GM12878 (cell line): ENCODE measurements around the gene CERK. TPM values are rescaled to one million over a fixed set of nuclear protein-coding genes. Genes with fewer than 3 reads are reported as not detected.

Source experiments
- ATAC-seq: fragments of 200-7000 bp; cut with Tn5 transposase; 3 replicates; pipeline ENCODE4 v1.9.1; 2020; ENCODE audit warnings: mild to moderate bottlenecking, moderate library complexity
- BruUV-seq: library from RNA; stranded (reverse); fragments of 400-500 nt; replicated peaks from 2 replicates; lab custom pipeline; 2021; lab: Mats Ljungman, UMichigan
- CTCF ChIA-PET: fragments of 300-600 bp; sonication (Branson Sonifier 250); formaldehyde crosslinking; extraction: SDS; loops from one replicate; lab custom pipeline; 2021; ENCODE audit warnings: inconsistent platforms; lab: Yijun Ruan, JAX
- POLR2A ChIA-PET: fragments of 350-600 bp; formaldehyde crosslinking; extraction: SDS; loops from one replicate; lab custom pipeline; 2021; ENCODE audit warnings: inconsistent platforms; lab: Charles Lee
- RAD21 ChIA-PET: fragments of 300-600 bp; sonication (Branson Sonifier 250); formaldehyde crosslinking; loops from one replicate; lab custom pipeline; 2023; ENCODE audit warnings: antibody characterized with exemption; ENCODE audit not compliant: unreplicated experiment; lab: Charles Lee
- SMC1A ChIA-PET: fragments of 300-600 bp; sonication (Branson Sonifier 250); formaldehyde crosslinking; loops from one replicate; lab custom pipeline; 2023; ENCODE audit not compliant: unreplicated experiment, uncharacterized antibody; lab: Charles Lee
- DNase-seq: peaks from one replicate; pipeline ENCODE4 v3.0.0-alpha.2; 2011; ENCODE audit warnings: low read depth, low spot score
- FAIRE-seq: peaks from 3 replicates; lab custom pipeline; 2011; peaks lifted over from hg19 to GRCh38; lab: Jason Lieb, UNC
- H2AFZ ChIP-seq: 2 replicates; pipeline ENCODE4 v1.6.0; 2011; ENCODE audit warnings: low read depth, low read length, control low read depth; ENCODE audit not compliant: control insufficient read depth
- H3K27ac ChIP-seq: 2 replicates; pipeline ENCODE4 v1.5.1; 2011; ENCODE audit warnings: control low read depth; ENCODE audit not compliant: control insufficient read depth, insufficient read depth
- H3K27me3 ChIP-seq, 2 experiments: replicated peaks in 1 of 2; 2 replicates each; pipeline versions ENCODE4 v1.6.0 to v1.6.1; 2011; ENCODE audit warnings: low read length in 1 of 2; ENCODE audit not compliant: control insufficient read depth in 2 of 2, insufficient read depth in 2 of 2
- H3K36me3 ChIP-seq, 2 experiments: 2 replicates each; pipeline ENCODE4 v1.5.1; 2011; ENCODE audit warnings: low read length in 1 of 2; ENCODE audit not compliant: control insufficient read depth in 2 of 2, insufficient read depth in 2 of 2
- H3K4me1 ChIP-seq: 2 replicates; pipeline ENCODE4 v1.6.1; 2011; ENCODE audit warnings: mild to moderate bottlenecking, low read length, moderate library complexity, mixed read lengths; ENCODE audit not compliant: control insufficient read depth, insufficient read depth
- H3K4me2 ChIP-seq: 2 replicates; pipeline ENCODE4 v1.6.0; 2011; ENCODE audit warnings: control low read depth; ENCODE audit not compliant: control insufficient read depth, insufficient read depth
- H3K4me3 ChIP-seq: fragments of 200-600 bp; sonication (generic); 2 replicates; pipeline ENCODE4 v1.5.1; 2016
- H3K79me2 ChIP-seq: 2 replicates; pipeline ENCODE4 v1.6.0; 2011; ENCODE audit warnings: low read length; ENCODE audit not compliant: control insufficient read depth, insufficient read depth
- H3K9ac ChIP-seq: 2 replicates; pipeline ENCODE4 v1.8.0; 2011; ENCODE audit warnings: low read length, control low read depth, mixed read lengths; ENCODE audit not compliant: control insufficient read depth, insufficient read depth
- H3K9me3 ChIP-seq: replicated peaks from 3 replicates; pipeline ENCODE4 v1.5.1; 2011; ENCODE audit warnings: mild to moderate bottlenecking, low read length; ENCODE audit not compliant: control insufficient read depth, insufficient read depth
- H4K20me1 ChIP-seq: 2 replicates; pipeline ENCODE4 v1.6.0; 2011; ENCODE audit not compliant: control insufficient read depth, insufficient read depth
- BHLHE40 ChIP-seq, 2 experiments: fragments of 450-650 bp in 1 of 2; IDR thresholded peaks; 2 replicates each; pipeline ENCODE4 v1.6.1; 2011 to 2017; ENCODE audit warnings: low read depth in 2 of 2, borderline replicate concordance in 1 of 2, improper control_type of control experiment in 1 of 2, low read length in 1 of 2, mild to moderate bottlenecking in 1 of 2
- CBX3 ChIP-seq: fragments of 200-600 bp; sonication (generic); IDR thresholded peaks from 2 replicates; pipeline ENCODE4 v1.6.1; 2016; ENCODE audit warnings: low read depth, borderline replicate concordance
- EP300 ChIP-seq, 2 experiments: fragments of 150-350 bp in 1 of 2; IDR thresholded peaks; 2 replicates each; pipeline ENCODE4 v1.6.1; 2011 to 2012; ENCODE audit warnings: low read depth in 2 of 2, low read length in 2 of 2, borderline replicate concordance in 1 of 2, improper control_type of control experiment in 1 of 2, inconsistent platforms in 1 of 2; ENCODE audit not compliant: control insufficient read depth in 1 of 2
- ETV6 ChIP-seq, 2 experiments: fragments of 450-650 bp in 1 of 2; IDR thresholded peaks in 1 of 2; conservative IDR thresholded peaks in 1 of 2; 2 replicates each; pipeline ENCODE4 v1.6.1; 2014; ENCODE audit warnings: antibody characterized with exemption in 1 of 2, borderline replicate concordance in 1 of 2, low read depth in 1 of 2, mild to moderate bottlenecking in 1 of 2, moderate library complexity in 1 of 2
- IKZF1 ChIP-seq: fragments of 450-650 bp; conservative IDR thresholded peaks from 2 replicates; pipeline ENCODE4 v1.6.1; 2017; ENCODE audit warnings: antibody characterized with exemption, mild to moderate bottlenecking
- MTA3 ChIP-seq: IDR thresholded peaks from 2 replicates; pipeline ENCODE4 v1.6.1; 2012; ENCODE audit warnings: low read length, inconsistent platforms, borderline replicate concordance
- NR2C1 ChIP-seq: fragments of 450-650 bp; IDR thresholded peaks from 2 replicates; pipeline ENCODE4 v1.6.1; 2017; ENCODE audit warnings: antibody characterized with exemption, mild to moderate bottlenecking, moderate library complexity
- NR2F1 ChIP-seq: fragments of 450-650 bp; conservative IDR thresholded peaks from 2 replicates; pipeline ENCODE4 v1.6.1; 2017; ENCODE audit warnings: mild to moderate bottlenecking
- PKNOX1 ChIP-seq: fragments of 450-650 bp; IDR thresholded peaks from 2 replicates; pipeline ENCODE4 v1.6.1; 2016; ENCODE audit warnings: mild to moderate bottlenecking
- POLR2AphosphoS2 ChIP-seq: IDR thresholded peaks from 2 replicates; pipeline ENCODE4 v1.6.1; 2011; ENCODE audit warnings: low read depth, mild to moderate bottlenecking, low read length, improper control_type of control experiment, moderate library complexity
- RELB ChIP-seq: fragments of 450-650 bp; IDR thresholded peaks from 2 replicates; pipeline ENCODE4 v1.6.1; 2017; ENCODE audit warnings: low read depth, mild to moderate bottlenecking, moderate library complexity
- SUZ12 ChIP-seq: fragments of 200-600 bp; sonication (generic); IDR thresholded peaks from one replicate; pipeline ENCODE4 v1.6.1; 2018; ENCODE audit warnings: antibody characterized with exemption, mild to moderate bottlenecking; ENCODE audit not compliant: unreplicated experiment
- WRNIP1 ChIP-seq: IDR thresholded peaks from 2 replicates; pipeline ENCODE4 v1.6.1; 2011; ENCODE audit warnings: low read depth, low read length, improper control_type of control experiment, borderline replicate concordance
- YY1 ChIP-seq: IDR thresholded peaks from 2 replicates; pipeline ENCODE4 v1.6.1; 2011; ENCODE audit warnings: low read depth, mild to moderate bottlenecking, low read length
- ZZZ3 ChIP-seq: IDR thresholded peaks from 2 replicates; pipeline ENCODE4 v1.6.1; 2011; ENCODE audit warnings: low read depth; ENCODE audit not compliant: control insufficient read depth, insufficient read length
- WGBS: methylation state at CpG from one replicate; pipeline ENCODE4 v1.1.6; 2016; ENCODE audit warnings: low lambda C conversion rate; ENCODE audit not compliant: insufficient replicate concordance, insufficient coverage; ENCODE audit errors: missing lambda C conversion rate; 5-methylcytosine and 5-hydroxymethylcytosine counted together
- in situ Hi-C: fragments of 300-500 bp; cut with MboI; formaldehyde crosslinking; loops from 9 replicates; pipeline ENCODE4 v1.14.3; 2018; ENCODE audit warnings: mixed read lengths
- intact Hi-C: fragments of 100-400 bp; cut with micrococcal nuclease; formaldehyde crosslinking; loops from one replicate; pipeline ENCODE4 v1.14.2; 2022; ENCODE audit not compliant: unreplicated experiment
- polyA plus RNA-seq, 11 experiments: library from polyadenylated mRNA; depleted of rRNA in 4 of 11; unstranded in 6 of 11; stranded (reverse) in 5 of 11; fragments of >200 nt; fragmentation: Nextera tagmentation in 4 of 11; fragmentation: Illumina TruSeq in 1 of 11; extraction: Ambion mirVana in 4 of 11; extraction: Trizol in 1 of 11; gene quantifications; 1 replicate in 1 of 11; 2 replicates in 10 of 11; pipeline versions ENCODE4 v1.2.1 to v1.2.3, GENCODE V29; 2011 to 2016; ENCODE audit warnings: inconsistent platforms in 2 of 11, missing spikeins in 2 of 11, low read depth in 1 of 11
- total RNA-seq, 4 experiments: library from RNA; depleted of rRNA in 3 of 4; stranded (reverse); fragments of >200 nt in 3 of 4; fragmentation: Illumina TruSeq in 1 of 4; extraction: Trizol in 1 of 4; gene quantifications; 2 replicates each; pipeline versions ENCODE4 v1.2.1 to v1.2.3, GENCODE V29; 2013 to 2021

Gene CERK
- total and polyA plus RNA-seq, 10 of the 15 experiments (the other 5 are each of a cell fraction or from before 2014, with no cell fraction given), result 4.0 to 41.1 (median 30.2) TPM

DNA sequence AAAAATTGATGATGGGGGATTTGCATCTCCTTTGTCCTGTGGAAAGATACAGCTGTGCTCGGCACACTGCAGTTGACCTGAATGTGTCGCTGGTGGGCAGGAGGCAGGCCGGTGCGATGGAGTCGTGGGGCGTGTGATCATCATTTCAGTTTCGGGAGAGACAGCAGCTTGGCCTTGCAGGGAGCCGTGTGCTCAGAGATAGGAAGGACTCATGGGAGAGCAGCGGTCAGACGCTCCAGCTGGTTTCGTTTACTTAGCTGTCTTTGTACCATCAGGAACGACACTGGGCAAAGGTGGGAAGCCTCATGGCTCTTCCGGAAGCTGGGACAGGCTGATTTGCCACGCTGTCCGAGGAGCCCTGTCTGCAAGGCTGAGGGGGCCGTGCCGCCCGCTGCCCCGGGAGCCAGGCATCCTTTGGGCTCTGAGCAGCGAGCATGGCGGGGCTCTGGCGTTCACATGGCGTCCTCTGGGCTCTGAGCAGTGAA, 85.2 kb downstream of the CERK start (continued):
- TF ChIP-seq RELB, result no peak
- no peak for TF ChIP-seq BHLHE40 (IDR thresholded peaks at IDR 0.05; ENCODE audit: borderline replicate concordance in 1 of 2, low read depth in 2 of 2, low read length in 1 of 2)
- no peak for TF ChIP-seq IKZF1
- no peak for TF ChIP-seq MTA3
- no peak for TF ChIP-seq SUZ12
- no peak for TF ChIP-seq CBX3
- no peak for TF ChIP-seq YY1

DNA sequence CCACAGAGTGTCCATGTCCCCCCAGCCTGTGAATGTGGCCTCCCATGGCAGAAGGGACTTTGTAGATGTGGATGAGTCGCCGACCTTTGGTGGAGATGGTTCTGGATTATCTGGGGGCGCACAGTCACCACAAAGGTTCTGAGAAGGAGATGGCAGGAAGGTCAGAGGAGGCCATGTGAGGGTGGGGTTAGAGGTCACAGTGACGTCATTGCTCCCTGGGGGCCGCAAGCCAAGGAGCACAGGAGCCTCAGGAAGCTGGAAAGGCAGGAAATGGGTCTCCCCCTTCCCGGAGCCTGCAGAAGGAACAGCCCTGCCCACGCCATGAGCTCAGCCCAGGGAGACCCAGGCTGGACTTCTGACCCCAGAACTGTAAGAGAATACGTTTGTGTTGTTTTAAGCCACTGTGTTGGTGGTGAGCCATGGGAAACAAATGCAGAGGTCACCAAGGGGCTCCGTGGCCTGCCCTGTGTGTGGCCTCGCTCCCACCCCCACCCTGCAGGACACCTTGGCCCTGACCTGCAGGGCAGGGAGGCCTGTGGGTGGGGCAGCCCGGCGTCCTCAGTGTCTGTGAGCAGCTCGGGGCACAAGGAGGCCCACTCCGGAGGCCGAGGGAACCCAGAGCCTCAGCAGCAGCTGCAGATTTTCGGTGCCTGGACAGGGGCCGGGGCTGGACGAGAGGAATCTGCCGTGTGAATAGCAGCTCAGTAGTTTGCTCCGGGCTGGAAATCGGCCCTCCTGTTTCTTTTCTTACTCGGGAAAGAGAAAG, 85.8 kb downstream of the CERK start:
- H3K4me3 ChIP-seq, result no peak overlapping the region
- H4K20me1 ChIP-seq, result no peaks in the 10 kb centered on the region
- H3K79me2 ChIP-seq, result no peaks in the 10 kb centered on the region
- ChIA-PET POLR2A (no interaction called here), SMC1A (interaction anchor here (0.9 kb wide), 1 partner anchor 89 kb away, joined by 3 read pairs; no protein-coding TSS in a partner anchor), CTCF (interaction anchor here (0.9 kb wide), 1 partner anchor 89 kb away, joined by 3 read pairs; no protein-coding TSS in a partner anchor), RAD21 (no interaction called here)
- no peak overlapping the region for H2AFZ ChIP-seq
- H3K9me3 ChIP-seq, result no peaks in the 10 kb centered on the region
- ATAC-seq, result no peak
- peaks cover 7% of the 10 kb centered on the region for H3K4me1 ChIP-seq
- H3K27me3 ChIP-seq, result no peaks in the 10 kb centered on the region
- H3K27ac ChIP-seq, result no peak overlapping the region
- no peak for TF ChIP-seq POLR2AphosphoS2
- no peak for TF ChIP-seq EP300 (IDR thresholded peaks at IDR 0.05; ENCODE audit: borderline replicate concordance in 1 of 2, control insufficient read depth in 1 of 2, low read depth in 2 of 2, low read length in 2 of 2)
- no peak for TF ChIP-seq WRNIP1
- peak; percentile 64 for TF ChIP-seq NR2F1
- peak; percentile 55; the same call in 1 of the 2 replicates for TF ChIP-seq NR2C1
- no peak for TF ChIP-seq ZZZ3
- TF ChIP-seq PKNOX1, result no peak
- no peak for TF ChIP-seq ETV6 (conservative IDR thresholded peaks at IDR 0.05 in 1 of 2, IDR thresholded peaks at IDR 0.05 in 1 of 2; ENCODE audit: borderline replicate concordance in 1 of 2, low read depth in 1 of 2)
- BruUV-seq, result no TSS peak
- intact Hi-C loops, result no loop called here
- 76% methylated on average over 20 of the region's 22 CpGs for WGBS
- no peak overlapping the region for H3K9ac ChIP-seq
- in situ Hi-C loops, result no loop called here
- no peak for DNase-seq
- no peak for FAIRE-seq
- peaks cover 0 to 2% of the 10 kb centered on the region in 2 experiments; a peak in 1 of 4 replicates for H3K36me3 ChIP-seq
- H3K4me2 ChIP-seq, result no peak overlapping the region
